GM23338 (cell line): ENCODE measurements around the gene PNLIPRP2. TPM values are rescaled to one million over a fixed set of nuclear protein-coding genes. Genes with fewer than 3 reads are reported as not detected.

Source experiments
- ATAC-seq: fragments of 200-7000 bp; cut with Tn5 transposase; 3 replicates; pipeline ENCODE4 v1.9.1; 2020
- DNase-seq: peaks from one replicate; pipeline ENCODE4 v3.0.0-alpha.2; 2015; ENCODE audit warnings: low spot score
- H2AFZ ChIP-seq: fragments of 200-600 bp; sonication (generic); 2 replicates; pipeline ENCODE4 v1.8.0; 2016; ENCODE audit warnings: antibody characterized with exemption, mild to moderate bottlenecking, moderate library complexity
- H3F3A ChIP-seq: fragments of 200-600 bp; sonication (generic); replicated peaks from 2 replicates; pipeline ENCODE4 v1.8.0; 2017; ENCODE audit warnings: antibody characterized with exemption, mixed run types, low read depth
- H3K27ac ChIP-seq: fragments of 200-600 bp; sonication (generic); 2 replicates; pipeline ENCODE4 v1.6.1; 2016; ENCODE audit warnings: low read depth
- H3K27me3 ChIP-seq: fragments of 200-600 bp; sonication (generic); 2 replicates; pipeline ENCODE4 v1.8.0; 2016; ENCODE audit warnings: mild to moderate bottlenecking, mixed run types, moderate library complexity; ENCODE audit not compliant: insufficient read depth
- H3K36me3 ChIP-seq: fragments of 200-600 bp; sonication (generic); 2 replicates; pipeline ENCODE4 v1.8.0; 2016; ENCODE audit warnings: mild to moderate bottlenecking; ENCODE audit not compliant: insufficient read depth
- H3K4me1 ChIP-seq: fragments of 200-600 bp; sonication (generic); 2 replicates; pipeline ENCODE4 v1.8.0; 2016; ENCODE audit warnings: mild to moderate bottlenecking, moderate library complexity; ENCODE audit not compliant: insufficient read depth
- H3K4me2 ChIP-seq: fragments of 200-600 bp; sonication (generic); 2 replicates; pipeline ENCODE4 v1.7.1; 2017; ENCODE audit warnings: mixed run types
- H3K4me3 ChIP-seq: fragments of 200-600 bp; sonication (generic); 2 replicates; pipeline ENCODE4 v1.6.1; 2016; ENCODE audit warnings: mixed run types
- H3K79me2 ChIP-seq: fragments of 200-600 bp; sonication (generic); replicated peaks from 2 replicates; pipeline ENCODE4 v1.8.0; 2017; ENCODE audit warnings: mild to moderate bottlenecking; ENCODE audit not compliant: insufficient read depth
- H3K9me2 ChIP-seq: fragments of 200-600 bp; sonication (generic); 2 replicates; pipeline ENCODE4 v1.8.0; 2017; ENCODE audit not compliant: insufficient read depth
- H4K20me1 ChIP-seq: fragments of 200-600 bp; sonication (generic); replicated peaks from 2 replicates; pipeline ENCODE4 v1.8.0; 2017; ENCODE audit warnings: mild to moderate bottlenecking; ENCODE audit not compliant: insufficient read depth
- H3K27ac Mint-ChIP-seq: 2 replicates; pipeline ENCODE4 v1.8.0; 2020; ENCODE audit warnings: inconsistent platforms, mild to moderate bottlenecking, moderate library complexity, mixed read lengths
- H3K27me3 Mint-ChIP-seq: 3 replicates; pipeline ENCODE4 v1.8.0; 2022; ENCODE audit warnings: low read depth, mild to moderate bottlenecking, moderate library complexity, mixed read lengths, inconsistent platforms; ENCODE audit not compliant: insufficient read depth, poor library complexity
- H3K36me3 Mint-ChIP-seq: 3 replicates; pipeline ENCODE4 v1.8.0; 2021; ENCODE audit warnings: low read depth, mild to moderate bottlenecking, inconsistent platforms, moderate library complexity, mixed read lengths
- H3K4me1 Mint-ChIP-seq: 3 replicates; pipeline ENCODE4 v1.8.0; 2020; ENCODE audit warnings: mild to moderate bottlenecking, inconsistent platforms, mixed read lengths
- H3K4me3 Mint-ChIP-seq: 3 replicates; pipeline ENCODE4 v1.8.0; 2021; ENCODE audit warnings: moderate library complexity, mild to moderate bottlenecking, inconsistent platforms, mixed read lengths
- H3K9me3 Mint-ChIP-seq: 3 replicates; pipeline ENCODE4 v1.8.0; 2020; ENCODE audit warnings: moderate library complexity, mild to moderate bottlenecking, inconsistent platforms, mixed read lengths
- CREB1 ChIP-seq: fragments of 250-450 bp; sonication (Bioruptor Pico); IDR thresholded peaks from 2 replicates; pipeline ENCODE4 v1.5.0; 2020; ENCODE audit warnings: low read depth, mild to moderate bottlenecking, moderate library complexity
- EZH2 ChIP-seq: fragments of 200-600 bp; sonication (generic); IDR thresholded peaks from one replicate; pipeline ENCODE4 v1.8.0; 2017; ENCODE audit warnings: antibody characterized with exemption, mild to moderate bottlenecking, low read depth; ENCODE audit not compliant: unreplicated experiment
- EZH2phosphoT487 ChIP-seq: fragments of 200-600 bp; sonication (generic); IDR thresholded peaks from one replicate; pipeline ENCODE4 v1.8.1; 2018; ENCODE audit warnings: antibody characterized with exemption; ENCODE audit not compliant: unreplicated experiment
- JUNB ChIP-seq: IDR thresholded peaks from one replicate; pipeline ENCODE4 v1.6.1; 2016; ENCODE audit warnings: antibody characterized with exemption; ENCODE audit not compliant: unreplicated experiment
- NANOG ChIP-seq: IDR thresholded peaks from 2 replicates; pipeline ENCODE4 v1.6.1; 2016; ENCODE audit warnings: antibody characterized with exemption, borderline replicate concordance
- POLR2AphosphoS5 ChIP-seq: IDR thresholded peaks from 2 replicates; pipeline ENCODE4 v1.6.1; 2016; ENCODE audit warnings: antibody characterized with exemption, low read depth
- STAT1 ChIP-seq: IDR thresholded peaks from one replicate; pipeline ENCODE4 v1.6.1; 2016; ENCODE audit warnings: antibody characterized with exemption; ENCODE audit not compliant: unreplicated experiment
- ZNF114 ChIP-seq: fragments of 250-450 bp; sonication (Bioruptor Pico); IDR thresholded peaks from 2 replicates; pipeline ENCODE4 v1.5.0; 2020; ENCODE audit warnings: mild to moderate bottlenecking, moderate library complexity
- ZNF331 ChIP-seq: fragments of 250-450 bp; sonication (Bioruptor Pico); IDR thresholded peaks from 2 replicates; pipeline ENCODE4 v1.5.0; 2020; ENCODE audit warnings: low read depth, mild to moderate bottlenecking, moderate library complexity
- polyA plus RNA-seq: library from polyadenylated mRNA; unstranded; fragments of >200 nt; fragmentation: Nextera tagmentation; extraction: Ambion mirVana; gene quantifications from 2 replicates; pipeline ENCODE4 v1.2.1, GENCODE V29; 2016
- total RNA-seq: library from RNA; depleted of rRNA; stranded (reverse); fragments of >200 nt; shearing (Covaris generic); gene quantifications from 2 replicates; pipeline ENCODE4 v1.2.3, GENCODE V29; 2014
- TF ChIP-seq, protein P1 (sequence below): IDR thresholded peaks from 2 replicates; pipeline ENCODE4 v1.6.1; 2016; ENCODE audit warnings: antibody characterized with exemption
- TF ChIP-seq, protein P2 (sequence below): fragments of 250-450 bp; sonication (Bioruptor Pico); IDR thresholded peaks from 2 replicates; pipeline ENCODE4 v1.5.0; 2020; ENCODE audit warnings: mild to moderate bottlenecking, moderate library complexity
- TF ChIP-seq, protein P3 (sequence below), 2 experiments: fragments of 200-600 bp in 1 of 2; sonication (generic) in 1 of 2; conservative IDR thresholded peaks; 2 replicates each; pipeline versions ENCODE4 v1.5.1 to v1.6.1; 2016 to 2017; ENCODE audit warnings: antibody characterized with exemption in 2 of 2, low read depth in 2 of 2, mild to moderate bottlenecking in 2 of 2, moderate library complexity in 1 of 2
- TF ChIP-seq, protein P4 (sequence below): IDR thresholded peaks from one replicate; pipeline ENCODE4 v1.6.1; 2018; ENCODE audit warnings: antibody characterized with exemption; ENCODE audit not compliant: unreplicated experiment

The PNLIPRP2 gene
- total and polyA plus RNA-seq, 2 experiments from 2014 or later: 0.24 TPM; not detected in 1

DNA sequence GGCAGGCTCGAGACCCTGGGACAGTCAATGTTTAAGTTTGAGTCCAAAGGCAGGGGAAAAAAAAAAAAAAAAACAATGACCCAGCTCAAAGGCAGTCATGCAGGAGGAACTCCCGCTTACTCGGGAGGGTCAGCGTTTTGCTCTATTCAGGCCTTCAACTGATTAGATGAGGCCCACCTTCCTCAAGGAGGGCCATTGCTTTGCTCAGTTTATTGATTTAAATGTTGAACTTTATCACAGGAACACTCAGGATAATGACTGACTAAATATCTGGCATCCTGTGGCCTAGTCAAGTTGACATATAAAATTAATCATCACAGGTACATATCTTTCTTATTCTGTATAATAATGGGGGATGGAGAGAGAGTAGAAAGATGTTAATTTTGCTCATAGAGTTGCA is 69.0 kb downstream of the PNLIPRP2 start:
- no peaks in the 10 kb centered on the region for H3F3A ChIP-seq
- no peak overlapping the region for H2AFZ ChIP-seq
- H3K36me3 Mint-ChIP-seq: peaks cover 4% of the 10 kb centered on the region; the same call in 2 of the 3 replicates
- no peaks in the 10 kb centered on the region for H3K36me3 ChIP-seq
- H3K4me3 ChIP-seq: no peak overlapping the region
- H3K79me2 ChIP-seq: no peaks in the 10 kb centered on the region
- H3K9me3 Mint-ChIP-seq: peaks cover 4% of the 10 kb centered on the region; the same call in 1 of the 3 replicates
- no peak for TF ChIP-seq EZH2phosphoT487
- no peak for TF ChIP-seq NANOG
- TF ChIP-seq, protein P1, sequence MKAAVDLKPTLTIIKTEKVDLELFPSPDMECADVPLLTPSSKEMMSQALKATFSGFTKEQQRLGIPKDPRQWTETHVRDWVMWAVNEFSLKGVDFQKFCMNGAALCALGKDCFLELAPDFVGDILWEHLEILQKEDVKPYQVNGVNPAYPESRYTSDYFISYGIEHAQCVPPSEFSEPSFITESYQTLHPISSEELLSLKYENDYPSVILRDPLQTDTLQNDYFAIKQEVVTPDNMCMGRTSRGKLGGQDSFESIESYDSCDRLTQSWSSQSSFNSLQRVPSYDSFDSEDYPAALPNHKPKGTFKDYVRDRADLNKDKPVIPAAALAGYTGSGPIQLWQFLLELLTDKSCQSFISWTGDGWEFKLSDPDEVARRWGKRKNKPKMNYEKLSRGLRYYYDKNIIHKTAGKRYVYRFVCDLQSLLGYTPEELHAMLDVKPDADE: no peak
- TF ChIP-seq, protein P2, sequence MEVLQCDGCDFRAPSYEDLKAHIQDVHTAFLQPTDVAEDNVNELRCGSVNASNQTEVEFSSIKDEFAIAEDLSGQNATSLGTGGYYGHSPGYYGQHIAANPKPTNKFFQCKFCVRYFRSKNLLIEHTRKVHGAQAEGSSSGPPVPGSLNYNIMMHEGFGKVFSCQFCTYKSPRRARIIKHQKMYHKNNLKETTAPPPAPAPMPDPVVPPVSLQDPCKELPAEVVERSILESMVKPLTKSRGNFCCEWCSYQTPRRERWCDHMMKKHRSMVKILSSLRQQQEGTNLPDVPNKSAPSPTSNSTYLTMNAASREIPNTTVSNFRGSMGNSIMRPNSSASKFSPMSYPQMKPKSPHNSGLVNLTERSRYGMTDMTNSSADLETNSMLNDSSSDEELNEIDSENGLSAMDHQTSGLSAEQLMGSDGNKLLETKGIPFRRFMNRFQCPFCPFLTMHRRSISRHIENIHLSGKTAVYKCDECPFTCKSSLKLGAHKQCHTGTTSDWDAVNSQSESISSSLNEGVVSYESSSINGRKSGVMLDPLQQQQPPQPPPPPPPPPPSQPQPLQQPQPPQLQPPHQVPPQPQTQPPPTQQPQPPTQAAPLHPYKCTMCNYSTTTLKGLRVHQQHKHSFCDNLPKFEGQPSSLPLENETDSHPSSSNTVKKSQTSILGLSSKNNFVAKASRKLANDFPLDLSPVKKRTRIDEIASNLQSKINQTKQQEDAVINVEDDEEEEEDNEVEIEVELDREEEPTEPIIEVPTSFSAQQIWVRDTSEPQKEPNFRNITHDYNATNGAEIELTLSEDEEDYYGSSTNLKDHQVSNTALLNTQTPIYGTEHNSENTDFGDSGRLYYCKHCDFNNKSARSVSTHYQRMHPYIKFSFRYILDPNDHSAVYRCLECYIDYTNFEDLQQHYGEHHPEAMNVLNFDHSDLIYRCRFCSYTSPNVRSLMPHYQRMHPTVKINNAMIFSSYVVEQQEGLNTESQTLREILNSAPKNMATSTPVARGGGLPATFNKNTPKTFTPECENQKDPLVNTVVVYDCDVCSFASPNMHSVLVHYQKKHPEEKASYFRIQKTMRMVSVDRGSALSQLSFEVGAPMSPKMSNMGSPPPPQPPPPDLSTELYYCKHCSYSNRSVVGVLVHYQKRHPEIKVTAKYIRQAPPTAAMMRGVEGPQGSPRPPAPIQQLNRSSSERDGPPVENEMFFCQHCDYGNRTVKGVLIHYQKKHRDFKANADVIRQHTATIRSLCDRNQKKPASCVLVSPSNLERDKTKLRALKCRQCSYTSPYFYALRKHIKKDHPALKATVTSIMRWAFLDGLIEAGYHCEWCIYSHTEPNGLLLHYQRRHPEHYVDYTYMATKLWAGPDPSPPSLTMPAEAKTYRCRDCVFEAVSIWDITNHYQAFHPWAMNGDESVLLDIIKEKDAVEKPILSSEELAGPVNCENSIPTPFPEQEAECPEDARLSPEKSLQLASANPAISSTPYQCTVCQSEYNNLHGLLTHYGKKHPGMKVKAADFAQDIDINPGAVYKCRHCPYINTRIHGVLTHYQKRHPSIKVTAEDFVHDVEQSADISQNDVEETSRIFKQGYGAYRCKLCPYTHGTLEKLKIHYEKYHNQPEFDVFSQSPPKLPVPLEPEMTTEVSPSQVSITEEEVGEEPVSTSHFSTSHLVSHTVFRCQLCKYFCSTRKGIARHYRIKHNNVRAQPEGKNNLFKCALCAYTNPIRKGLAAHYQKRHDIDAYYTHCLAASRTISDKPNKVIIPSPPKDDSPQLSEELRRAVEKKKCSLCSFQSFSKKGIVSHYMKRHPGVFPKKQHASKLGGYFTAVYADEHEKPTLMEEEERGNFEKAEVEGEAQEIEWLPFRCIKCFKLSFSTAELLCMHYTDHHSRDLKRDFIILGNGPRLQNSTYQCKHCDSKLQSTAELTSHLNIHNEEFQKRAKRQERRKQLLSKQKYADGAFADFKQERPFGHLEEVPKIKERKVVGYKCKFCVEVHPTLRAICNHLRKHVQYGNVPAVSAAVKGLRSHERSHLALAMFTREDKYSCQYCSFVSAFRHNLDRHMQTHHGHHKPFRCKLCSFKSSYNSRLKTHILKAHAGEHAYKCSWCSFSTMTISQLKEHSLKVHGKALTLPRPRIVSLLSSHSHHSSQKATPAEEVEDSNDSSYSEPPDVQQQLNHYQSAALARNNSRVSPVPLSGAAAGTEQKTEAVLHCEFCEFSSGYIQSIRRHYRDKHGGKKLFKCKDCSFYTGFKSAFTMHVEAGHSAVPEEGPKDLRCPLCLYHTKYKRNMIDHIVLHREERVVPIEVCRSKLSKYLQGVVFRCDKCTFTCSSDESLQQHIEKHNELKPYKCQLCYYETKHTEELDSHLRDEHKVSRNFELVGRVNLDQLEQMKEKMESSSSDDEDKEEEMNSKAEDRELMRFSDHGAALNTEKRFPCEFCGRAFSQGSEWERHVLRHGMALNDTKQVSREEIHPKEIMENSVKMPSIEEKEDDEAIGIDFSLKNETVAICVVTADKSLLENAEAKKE: no peak
- TF ChIP-seq ZNF331 (CRISPR knock-in tag): no peak
- no peak for TF ChIP-seq EZH2
- no peak for TF ChIP-seq STAT1
- no peak for TF ChIP-seq JUNB
- TF ChIP-seq ZNF114: no peak
- no peak for TF ChIP-seq POLR2AphosphoS5
- TF ChIP-seq, protein P3, sequence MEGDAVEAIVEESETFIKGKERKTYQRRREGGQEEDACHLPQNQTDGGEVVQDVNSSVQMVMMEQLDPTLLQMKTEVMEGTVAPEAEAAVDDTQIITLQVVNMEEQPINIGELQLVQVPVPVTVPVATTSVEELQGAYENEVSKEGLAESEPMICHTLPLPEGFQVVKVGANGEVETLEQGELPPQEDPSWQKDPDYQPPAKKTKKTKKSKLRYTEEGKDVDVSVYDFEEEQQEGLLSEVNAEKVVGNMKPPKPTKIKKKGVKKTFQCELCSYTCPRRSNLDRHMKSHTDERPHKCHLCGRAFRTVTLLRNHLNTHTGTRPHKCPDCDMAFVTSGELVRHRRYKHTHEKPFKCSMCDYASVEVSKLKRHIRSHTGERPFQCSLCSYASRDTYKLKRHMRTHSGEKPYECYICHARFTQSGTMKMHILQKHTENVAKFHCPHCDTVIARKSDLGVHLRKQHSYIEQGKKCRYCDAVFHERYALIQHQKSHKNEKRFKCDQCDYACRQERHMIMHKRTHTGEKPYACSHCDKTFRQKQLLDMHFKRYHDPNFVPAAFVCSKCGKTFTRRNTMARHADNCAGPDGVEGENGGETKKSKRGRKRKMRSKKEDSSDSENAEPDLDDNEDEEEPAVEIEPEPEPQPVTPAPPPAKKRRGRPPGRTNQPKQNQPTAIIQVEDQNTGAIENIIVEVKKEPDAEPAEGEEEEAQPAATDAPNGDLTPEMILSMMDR (conservative IDR thresholded peaks at IDR 0.05; ENCODE audit: low read depth in 2 of 2): no peak
- no peak for TF ChIP-seq CREB1
- TF ChIP-seq, protein P4, sequence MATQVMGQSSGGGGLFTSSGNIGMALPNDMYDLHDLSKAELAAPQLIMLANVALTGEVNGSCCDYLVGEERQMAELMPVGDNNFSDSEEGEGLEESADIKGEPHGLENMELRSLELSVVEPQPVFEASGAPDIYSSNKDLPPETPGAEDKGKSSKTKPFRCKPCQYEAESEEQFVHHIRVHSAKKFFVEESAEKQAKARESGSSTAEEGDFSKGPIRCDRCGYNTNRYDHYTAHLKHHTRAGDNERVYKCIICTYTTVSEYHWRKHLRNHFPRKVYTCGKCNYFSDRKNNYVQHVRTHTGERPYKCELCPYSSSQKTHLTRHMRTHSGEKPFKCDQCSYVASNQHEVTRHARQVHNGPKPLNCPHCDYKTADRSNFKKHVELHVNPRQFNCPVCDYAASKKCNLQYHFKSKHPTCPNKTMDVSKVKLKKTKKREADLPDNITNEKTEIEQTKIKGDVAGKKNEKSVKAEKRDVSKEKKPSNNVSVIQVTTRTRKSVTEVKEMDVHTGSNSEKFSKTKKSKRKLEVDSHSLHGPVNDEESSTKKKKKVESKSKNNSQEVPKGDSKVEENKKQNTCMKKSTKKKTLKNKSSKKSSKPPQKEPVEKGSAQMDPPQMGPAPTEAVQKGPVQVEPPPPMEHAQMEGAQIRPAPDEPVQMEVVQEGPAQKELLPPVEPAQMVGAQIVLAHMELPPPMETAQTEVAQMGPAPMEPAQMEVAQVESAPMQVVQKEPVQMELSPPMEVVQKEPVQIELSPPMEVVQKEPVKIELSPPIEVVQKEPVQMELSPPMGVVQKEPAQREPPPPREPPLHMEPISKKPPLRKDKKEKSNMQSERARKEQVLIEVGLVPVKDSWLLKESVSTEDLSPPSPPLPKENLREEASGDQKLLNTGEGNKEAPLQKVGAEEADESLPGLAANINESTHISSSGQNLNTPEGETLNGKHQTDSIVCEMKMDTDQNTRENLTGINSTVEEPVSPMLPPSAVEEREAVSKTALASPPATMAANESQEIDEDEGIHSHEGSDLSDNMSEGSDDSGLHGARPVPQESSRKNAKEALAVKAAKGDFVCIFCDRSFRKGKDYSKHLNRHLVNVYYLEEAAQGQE: no peak
- H3K27ac ChIP-seq: no peak overlapping the region
- no peak overlapping the region for H3K4me2 ChIP-seq
- no peaks in the 10 kb centered on the region for H4K20me1 ChIP-seq
- no peaks in the 10 kb centered on the region for H3K27me3 ChIP-seq
- no peaks in the 10 kb centered on the region for H3K9me2 ChIP-seq
- H3K4me1 ChIP-seq: peaks cover 28% of the 10 kb centered on the region
- H3K27ac Mint-ChIP-seq: no peak overlapping the region
- H3K4me1 Mint-ChIP-seq: peaks cover 46% of the 10 kb centered on the region
- no peak for ATAC-seq
- DNase-seq: no peak
- H3K4me3 Mint-ChIP-seq: no peak overlapping the region
- peaks cover 9% of the 10 kb centered on the region for H3K27me3 Mint-ChIP-seq
